ENCODE results near the gene RBM19. TPM values are rescaled to one million over a fixed set of nuclear protein-coding genes. Genes with fewer than 3 reads are reported as not detected.

RBM19 gene
- total RNA-seq, 1 experiment from 2014 or later, result 47.2 TPM

DNA sequence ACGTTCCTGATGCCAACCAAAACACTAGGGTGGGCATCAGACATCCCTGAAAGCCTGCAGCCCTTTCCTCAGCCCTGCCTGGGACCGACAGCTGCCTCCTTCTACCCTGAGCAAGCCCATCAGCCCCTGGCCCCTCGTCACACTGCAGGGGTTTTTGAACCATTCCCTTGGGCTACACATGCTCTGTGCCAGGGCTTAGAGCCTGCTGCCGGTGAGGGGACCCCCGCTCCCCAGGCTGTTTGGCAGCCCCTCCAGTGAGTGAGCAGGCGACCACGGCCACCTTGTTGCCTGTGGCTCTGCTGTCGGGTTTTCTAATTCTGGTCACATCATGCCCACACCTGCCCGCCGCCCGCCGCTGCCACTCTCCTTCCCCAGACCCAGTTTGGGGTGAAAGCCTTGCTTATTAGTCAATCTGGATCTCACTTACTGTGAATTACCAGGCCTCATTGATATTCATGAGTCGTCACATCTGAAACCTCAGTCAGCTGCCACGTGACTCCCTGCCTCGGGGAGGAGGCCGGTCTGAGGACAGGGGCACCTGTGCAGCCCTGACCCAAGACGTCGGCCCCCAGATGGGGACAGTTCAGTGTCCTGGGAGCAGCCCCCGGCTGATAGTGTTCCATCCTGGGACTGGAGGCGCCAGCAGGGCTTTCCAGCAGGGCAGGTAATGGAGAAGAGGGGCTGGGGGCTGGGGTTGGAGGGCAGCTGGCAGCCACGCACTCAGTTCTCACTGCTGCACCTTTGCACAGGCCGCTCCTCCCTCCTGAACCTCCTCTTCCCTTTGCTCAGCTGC, 163.0 kb downstream of the RBM19 start:
- no peaks in the 10 kb centered on the region for H3K27me3 Mint-ChIP-seq (ENCODE audit: unreplicated experiment)
- no peaks in the 10 kb centered on the region for H3K36me3 Mint-ChIP-seq (ENCODE audit: insufficient read depth, unreplicated experiment)
- intact Hi-C loops (cut with micrococcal nuclease; ENCODE audit: unreplicated experiment), result no loop called here
- H3K4me1 Mint-ChIP-seq (ENCODE audit: low read depth, unreplicated experiment), result no peaks in the 10 kb centered on the region
- TF ChIP-seq, protein P1, sequence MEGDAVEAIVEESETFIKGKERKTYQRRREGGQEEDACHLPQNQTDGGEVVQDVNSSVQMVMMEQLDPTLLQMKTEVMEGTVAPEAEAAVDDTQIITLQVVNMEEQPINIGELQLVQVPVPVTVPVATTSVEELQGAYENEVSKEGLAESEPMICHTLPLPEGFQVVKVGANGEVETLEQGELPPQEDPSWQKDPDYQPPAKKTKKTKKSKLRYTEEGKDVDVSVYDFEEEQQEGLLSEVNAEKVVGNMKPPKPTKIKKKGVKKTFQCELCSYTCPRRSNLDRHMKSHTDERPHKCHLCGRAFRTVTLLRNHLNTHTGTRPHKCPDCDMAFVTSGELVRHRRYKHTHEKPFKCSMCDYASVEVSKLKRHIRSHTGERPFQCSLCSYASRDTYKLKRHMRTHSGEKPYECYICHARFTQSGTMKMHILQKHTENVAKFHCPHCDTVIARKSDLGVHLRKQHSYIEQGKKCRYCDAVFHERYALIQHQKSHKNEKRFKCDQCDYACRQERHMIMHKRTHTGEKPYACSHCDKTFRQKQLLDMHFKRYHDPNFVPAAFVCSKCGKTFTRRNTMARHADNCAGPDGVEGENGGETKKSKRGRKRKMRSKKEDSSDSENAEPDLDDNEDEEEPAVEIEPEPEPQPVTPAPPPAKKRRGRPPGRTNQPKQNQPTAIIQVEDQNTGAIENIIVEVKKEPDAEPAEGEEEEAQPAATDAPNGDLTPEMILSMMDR (IDR thresholded peaks at IDR 0.05; ENCODE audit: unreplicated experiment), result no peak
- BruUV-seq (replicated peaks), result no TSS peak
- H3K4me3 Mint-ChIP-seq (ENCODE audit: low read depth, unreplicated experiment), result no peak overlapping the region
- CTCF ChIA-PET, result no interaction called here
- H3K27ac Mint-ChIP-seq (ENCODE audit: unreplicated experiment), result no peak overlapping the region
- DNase-seq, result no peak
- peaks cover 3% of the 10 kb centered on the region for H3K9me3 Mint-ChIP-seq (ENCODE audit: low read depth, unreplicated experiment)

DNA sequence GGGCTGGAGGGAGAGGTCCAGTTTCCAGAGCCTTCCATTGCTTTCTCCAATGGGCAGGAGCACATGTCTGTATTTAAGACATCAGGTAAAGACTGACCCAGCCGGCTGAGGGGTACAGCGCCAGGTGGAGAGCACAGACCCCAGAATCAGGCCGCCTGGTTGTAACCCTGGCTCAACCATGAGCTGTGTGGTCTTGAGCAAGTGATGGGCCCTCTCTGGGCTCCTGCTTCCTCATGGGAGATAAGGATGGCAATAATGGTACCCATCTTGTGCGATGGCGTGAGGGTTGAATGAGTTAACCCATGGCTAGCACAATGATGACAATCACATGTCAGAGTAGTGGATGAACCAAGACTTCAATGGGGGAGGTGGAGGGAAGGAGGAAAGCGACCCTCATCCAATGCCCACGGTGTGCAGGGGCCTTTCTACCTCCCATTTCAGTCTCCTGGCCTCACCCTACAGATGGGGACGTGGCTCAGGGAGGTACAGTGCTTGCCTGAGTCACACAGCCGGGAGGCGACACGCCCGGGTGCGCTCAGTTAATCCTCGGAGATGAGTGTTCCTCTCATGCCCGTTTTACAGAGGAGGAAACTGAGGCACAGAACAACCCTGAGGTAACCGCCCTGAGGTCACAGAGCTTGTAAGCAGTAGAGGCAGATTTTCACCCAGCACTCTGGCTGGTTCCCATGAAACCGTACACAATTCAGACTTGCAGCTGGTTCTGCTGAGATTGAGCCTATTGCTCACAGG, 163.9 kb downstream of the RBM19 start:
- no peaks in the 10 kb centered on the region for H3K27me3 Mint-ChIP-seq (ENCODE audit: unreplicated experiment)
- CTCF ChIA-PET, result no interaction called here
- no TSS peak for BruUV-seq (replicated peaks)

GRCh38 chr12:113800201-113800600, 165.9 kb downstream of the RBM19 start:
- TF ChIP-seq, protein P1 (IDR thresholded peaks at IDR 0.05; ENCODE audit: unreplicated experiment), result no peak
- DNase-seq, result no peak
- H3K36me3 Mint-ChIP-seq (ENCODE audit: insufficient read depth, unreplicated experiment), result no peaks in the 10 kb centered on the region
- intact Hi-C loops (cut with micrococcal nuclease; ENCODE audit: unreplicated experiment), result no loop called here
- H3K4me1 Mint-ChIP-seq (ENCODE audit: low read depth, unreplicated experiment), result no peaks in the 10 kb centered on the region
- H3K27me3 Mint-ChIP-seq (ENCODE audit: unreplicated experiment), result no peaks in the 10 kb centered on the region
- H3K27ac Mint-ChIP-seq (ENCODE audit: unreplicated experiment), result no peak overlapping the region
- H3K9me3 Mint-ChIP-seq (ENCODE audit: low read depth, unreplicated experiment), result no peaks in the 10 kb centered on the region
- CTCF ChIA-PET, result no interaction called here
- H3K4me3 Mint-ChIP-seq (ENCODE audit: low read depth, unreplicated experiment), result no peak overlapping the region
- no TSS peak for BruUV-seq (replicated peaks)

More for the DNA sequence above, 163.9 kb downstream of the RBM19 start:
- H3K4me3 Mint-ChIP-seq (ENCODE audit: low read depth, unreplicated experiment), result no peak overlapping the region
- no peaks in the 10 kb centered on the region for H3K4me1 Mint-ChIP-seq (ENCODE audit: low read depth, unreplicated experiment)
- peaks cover 3% of the 10 kb centered on the region for H3K9me3 Mint-ChIP-seq (ENCODE audit: low read depth, unreplicated experiment)
- H3K27ac Mint-ChIP-seq (ENCODE audit: unreplicated experiment), result no peak overlapping the region
- TF ChIP-seq, protein P1 (IDR thresholded peaks at IDR 0.05; ENCODE audit: unreplicated experiment), result no peak
- intact Hi-C loops (cut with micrococcal nuclease; ENCODE audit: unreplicated experiment), result no loop called here
- DNase-seq, result no peak
- no peaks in the 10 kb centered on the region for H3K36me3 Mint-ChIP-seq (ENCODE audit: insufficient read depth, unreplicated experiment)

- TF ChIP-seq, protein P1 (IDR thresholded peaks at IDR 0.05; ENCODE audit: unreplicated experiment), result no peak
- intact Hi-C loops (cut with micrococcal nuclease; ENCODE audit: unreplicated experiment), result no loop called here
- H3K36me3 Mint-ChIP-seq (ENCODE audit: insufficient read depth, unreplicated experiment), result no peaks in the 10 kb centered on the region
- H3K9me3 Mint-ChIP-seq (ENCODE audit: low read depth, unreplicated experiment), result no peaks in the 10 kb centered on the region
- CTCF ChIA-PET, result no interaction called here
- H3K4me1 Mint-ChIP-seq (ENCODE audit: low read depth, unreplicated experiment), result no peaks in the 10 kb centered on the region
- no peak for DNase-seq
- H3K27me3 Mint-ChIP-seq (ENCODE audit: unreplicated experiment), result peaks cover 3% of the 10 kb centered on the region
- no TSS peak for BruUV-seq (replicated peaks)
- no peak overlapping the region for H3K4me3 Mint-ChIP-seq (ENCODE audit: low read depth, unreplicated experiment)
- no peak overlapping the region for H3K27ac Mint-ChIP-seq (ENCODE audit: unreplicated experiment)
Measured at GRCh38 chr12:113798552-113798951, 167.6 kb downstream of the RBM19 start.

All from Calu3 (cell line).